ENCODE data around the gene CEP162. TPM values are rescaled to one million over a fixed set of nuclear protein-coding genes. Genes with fewer than 3 reads are reported as not detected.

The CEP162 gene
- total and polyA plus RNA-seq, 10 of the 15 experiments (the other 5 are each of a cell fraction or from before 2014, with no cell fraction given) = 2.7 to 7.9 (median 4.5) TPM

GRCh38 chr6:84172080-84172479 lies 55.4 kb downstream of the CEP162 start (continued):
- no peak for TF ChIP-seq ZBTB4 (CRISPR knock-in tag; IDR thresholded peaks at IDR 0.05)
- no peak for TF ChIP-seq BACH1 (IDR thresholded peaks at IDR 0.05; ENCODE audit: borderline replicate concordance)
- no peak for TF ChIP-seq ESRRA (IDR thresholded peaks at IDR 0.05; ENCODE audit: low read length)
- no peak for TF ChIP-seq ZNF622 (IDR thresholded peaks at IDR 0.05)
- TF ChIP-seq CREB1 (IDR thresholded peaks at IDR 0.05; ENCODE audit: low read depth) = no peak
- no peak for TF ChIP-seq MEF2B (IDR thresholded peaks at IDR 0.05; ENCODE audit: partially characterized antibody, poor library complexity, severe bottlenecking)
- TF ChIP-seq POLR2A (IDR thresholded peaks at IDR 0.05; ENCODE audit: low read depth, low read length) = no peak
- no peak for TF ChIP-seq DPF2 (IDR thresholded peaks at IDR 0.05)
- TF ChIP-seq CTCF (IDR thresholded peaks at IDR 0.05 in 2 of 3, conservative IDR thresholded peaks at IDR 0.05 in 1 of 3; ENCODE audit: control insufficient read depth in 2 of 3, extremely low read depth in 1 of 3, insufficient read depth in 1 of 3, low read depth in 3 of 3, low read length in 3 of 3) = no peak
- no peak for TF ChIP-seq IRF5 (IDR thresholded peaks at IDR 0.05; ENCODE audit: borderline replicate concordance)
- no peak for TF ChIP-seq NFXL1 (IDR thresholded peaks at IDR 0.05; ENCODE audit: borderline replicate concordance)
